ENCODE results near the gene DPY30.

The DPY30 gene

DNA sequence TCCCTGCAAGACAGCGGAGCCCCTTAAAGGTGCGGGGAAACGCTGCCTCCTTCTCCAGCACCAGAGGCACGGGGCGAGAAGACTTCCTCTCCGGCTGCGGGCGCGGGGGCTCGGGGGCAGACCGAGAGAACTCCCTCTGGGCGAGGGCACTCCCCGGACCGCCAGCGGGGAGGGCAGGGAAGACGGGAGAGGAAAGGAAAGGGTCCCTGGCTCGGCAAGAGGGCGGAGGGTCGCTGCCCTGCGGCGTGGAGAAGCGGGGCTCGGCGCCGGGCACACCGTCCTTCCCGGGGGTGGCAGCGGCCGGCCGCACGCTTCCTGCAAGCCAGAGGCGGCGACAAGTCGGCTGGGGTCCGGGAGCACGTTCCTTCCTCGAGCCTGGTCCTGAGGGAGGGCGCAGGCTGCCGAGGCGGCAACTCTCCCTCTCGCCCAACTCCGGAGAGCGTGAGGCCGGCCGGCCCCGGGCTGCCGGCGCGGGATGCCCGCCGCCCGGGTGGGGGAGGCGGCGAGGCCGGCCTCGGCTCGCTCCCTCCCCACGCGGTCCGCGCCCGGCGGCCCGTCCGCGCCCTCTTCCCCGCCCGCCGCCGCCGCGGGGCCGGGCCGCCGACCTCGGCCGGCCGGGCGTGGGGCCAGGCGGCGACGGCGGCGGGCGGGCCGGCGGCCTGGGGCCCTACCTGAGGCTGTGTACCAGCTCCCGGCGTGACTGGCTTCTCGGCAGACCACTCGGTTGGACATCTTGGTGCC lies 29.9 kb downstream of the DPY30 start:
- DNase-seq, result no peak

DNA sequence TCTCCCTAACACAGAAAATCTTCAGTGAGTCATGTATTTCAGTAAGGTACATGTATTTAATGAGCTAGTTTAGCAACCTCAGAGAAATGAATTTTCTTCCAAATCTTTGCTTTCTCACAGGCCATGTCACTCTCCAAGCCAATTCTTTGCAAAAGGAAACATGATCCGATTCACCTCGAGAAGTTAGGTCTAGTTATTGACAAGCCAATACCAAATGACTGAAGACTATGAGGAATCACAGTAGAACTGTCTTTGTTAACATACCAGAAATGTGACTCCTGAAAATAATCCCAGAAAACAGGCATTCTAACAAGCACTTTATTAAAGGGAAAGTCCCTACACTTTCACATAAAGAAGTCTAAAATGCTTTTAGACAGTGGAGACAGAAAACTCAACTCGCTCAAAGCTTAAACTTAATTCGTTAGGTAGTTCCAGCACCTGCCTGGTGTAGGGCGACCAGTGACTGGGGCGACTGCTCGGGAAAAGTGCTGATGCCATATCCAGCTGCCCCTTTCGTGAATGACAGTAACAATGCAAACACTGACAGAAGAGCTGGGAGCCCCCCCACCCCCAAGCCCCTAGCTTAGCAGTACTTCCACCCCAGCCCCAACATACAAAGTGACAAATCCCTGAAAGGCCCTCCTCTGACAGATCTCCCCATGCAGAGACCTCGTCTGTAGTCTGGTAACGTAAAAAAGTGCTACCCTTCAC lies 30.6 kb downstream of the DPY30 start:
- DNase-seq, result no peak

DNA sequence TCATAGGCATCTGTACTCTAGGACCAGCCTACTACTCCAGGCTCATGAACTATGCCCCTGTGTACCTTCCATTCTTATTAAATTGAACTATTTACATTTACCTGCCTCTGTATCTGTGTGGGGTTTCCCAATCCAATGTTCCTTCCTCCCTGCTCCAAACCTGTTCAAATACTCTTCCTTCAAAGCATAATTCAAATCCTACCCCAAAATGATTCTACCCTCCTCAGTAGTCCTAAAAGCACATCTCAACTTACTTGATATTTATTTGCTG lies 32.5 kb downstream of the DPY30 start:
- no peak for DNase-seq

DNA sequence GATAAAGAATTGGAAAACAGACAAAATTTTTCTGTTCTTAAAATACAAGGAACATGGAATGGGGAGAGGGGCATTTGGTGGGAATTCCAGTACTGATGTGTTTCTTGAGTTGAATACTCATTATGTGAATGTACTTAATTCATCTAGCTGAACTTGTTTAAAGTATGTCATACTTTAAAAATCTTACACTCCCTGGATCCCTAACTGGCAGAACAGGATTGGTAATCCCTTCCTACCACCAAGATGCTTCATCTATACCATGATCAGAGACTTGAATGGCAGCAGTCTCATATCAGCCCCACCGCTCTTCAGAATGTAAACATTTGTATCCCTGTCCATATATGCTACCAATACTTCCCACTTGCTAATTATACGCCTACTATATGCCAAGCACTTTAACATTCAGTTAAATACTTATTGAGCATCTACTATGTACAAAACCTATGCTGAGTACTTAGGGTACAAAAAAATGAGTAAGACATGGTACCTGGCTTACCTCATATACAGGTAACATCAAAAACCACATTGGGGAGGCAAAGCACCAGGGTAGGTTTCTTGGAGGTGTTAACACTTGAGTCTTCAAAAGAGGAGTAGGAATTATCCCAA lies 34.1 kb downstream of the DPY30 start:
- no peak for DNase-seq

DNA sequence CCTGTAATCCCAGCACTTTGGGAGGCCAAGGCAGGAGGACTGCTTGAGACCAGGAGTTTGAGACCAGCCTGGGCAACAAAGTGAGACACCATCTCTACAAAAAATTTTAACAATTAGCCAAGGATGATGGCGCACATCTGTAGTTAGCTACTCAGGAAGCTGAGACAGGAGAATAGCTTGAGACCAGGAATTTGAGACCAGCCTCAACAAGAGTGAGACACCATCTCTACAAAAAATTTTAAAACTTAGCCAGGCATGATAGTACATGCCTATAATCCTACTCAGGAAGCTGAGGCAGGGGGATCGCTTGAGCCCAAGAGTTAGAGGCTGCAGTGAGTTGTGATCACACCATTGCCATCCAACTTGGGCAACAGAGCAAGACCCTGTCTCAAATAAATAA lies 35.8 kb downstream of the DPY30 start:
- no peak for DNase-seq

DNA sequence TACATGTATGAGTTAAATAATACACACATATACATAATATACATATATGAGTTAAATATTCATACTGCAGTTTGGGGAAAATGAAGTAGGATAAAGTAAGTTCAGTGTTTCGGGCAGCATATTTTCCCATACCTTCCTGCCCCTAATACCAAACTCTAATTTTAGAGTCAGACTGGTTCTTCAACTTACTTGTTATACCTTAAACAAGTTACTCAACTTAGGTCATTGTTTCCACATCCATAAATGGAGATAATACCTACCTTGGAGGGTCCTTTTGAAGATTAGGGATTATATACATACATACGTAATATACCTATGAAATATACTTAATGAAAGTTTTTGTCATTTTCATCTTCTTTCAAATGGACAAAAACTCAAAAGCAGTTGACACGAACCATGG lies 37.2 kb downstream of the DPY30 start:
- no peak for DNase-seq

DNA sequence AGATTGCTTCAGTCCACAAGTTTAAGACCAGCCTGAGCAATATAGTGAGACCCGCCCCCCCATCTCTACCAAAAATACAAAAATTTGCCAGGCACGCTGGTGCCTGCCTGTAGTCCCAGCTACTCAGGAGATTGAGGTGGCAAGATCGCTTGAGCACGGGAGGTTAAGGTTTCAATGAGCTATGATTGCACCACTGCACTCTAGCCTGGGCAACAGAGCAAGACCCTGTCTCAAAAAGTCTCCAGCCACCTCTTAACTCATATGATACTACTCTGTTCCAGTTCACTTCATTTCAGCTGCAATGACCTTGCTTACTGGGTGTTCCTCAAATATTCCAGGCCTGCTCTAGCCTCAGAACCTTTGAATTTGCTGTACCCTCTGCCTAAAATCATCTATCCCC lies 40.2 kb downstream of the DPY30 start:
- no peak for DNase-seq

DNA sequence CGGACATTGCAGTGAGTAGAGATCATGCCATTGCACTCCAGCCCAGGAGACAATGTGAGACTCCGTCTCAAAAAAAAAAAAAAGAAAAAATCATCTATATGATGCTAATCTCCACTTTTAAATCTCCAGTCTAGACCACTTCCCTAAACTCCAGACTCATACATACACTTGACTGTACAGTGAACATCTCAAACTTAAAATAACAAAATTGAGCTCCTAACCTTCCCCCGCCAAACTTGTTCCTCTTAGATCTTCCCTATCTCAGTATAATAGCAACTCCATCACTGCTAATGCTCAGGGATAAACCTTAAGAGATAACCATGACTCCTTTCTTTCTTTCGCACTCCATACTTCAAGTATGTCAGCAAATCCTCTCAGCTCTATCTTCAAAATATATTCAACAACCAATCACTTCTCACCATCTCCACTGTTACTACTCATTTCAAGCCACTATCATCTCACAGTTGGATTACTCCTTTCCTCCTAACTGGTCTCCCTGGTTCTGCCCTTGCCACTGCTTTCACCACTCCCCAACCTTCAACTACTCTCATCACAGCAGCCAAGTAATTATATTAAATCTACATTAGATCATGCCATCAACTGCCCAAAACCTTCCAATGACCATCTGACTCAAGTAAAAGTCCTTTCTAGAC lies 40.7 kb downstream of the DPY30 start:
- DNase-seq, result no peak

DNA sequence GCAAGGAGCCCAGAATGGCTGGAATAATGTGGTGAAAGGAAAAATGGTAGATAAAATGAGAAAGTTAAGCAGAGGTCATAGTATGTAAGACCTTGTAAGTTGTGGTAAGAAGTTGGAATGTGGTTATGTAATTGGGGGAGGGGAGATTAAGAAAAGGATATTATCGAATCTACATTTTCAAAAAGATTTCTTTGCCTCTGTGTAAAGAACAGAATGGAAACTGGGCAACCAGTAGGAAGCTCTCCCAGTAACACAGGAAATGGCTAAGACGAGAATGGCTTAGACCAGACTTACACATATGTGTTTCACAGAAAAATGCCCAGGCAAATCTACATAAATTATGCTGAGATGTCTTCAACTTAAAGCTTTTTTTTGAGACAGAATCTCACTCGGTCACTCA lies 42.0 kb downstream of the DPY30 start:
- DNase-seq, result no peak

DNA sequence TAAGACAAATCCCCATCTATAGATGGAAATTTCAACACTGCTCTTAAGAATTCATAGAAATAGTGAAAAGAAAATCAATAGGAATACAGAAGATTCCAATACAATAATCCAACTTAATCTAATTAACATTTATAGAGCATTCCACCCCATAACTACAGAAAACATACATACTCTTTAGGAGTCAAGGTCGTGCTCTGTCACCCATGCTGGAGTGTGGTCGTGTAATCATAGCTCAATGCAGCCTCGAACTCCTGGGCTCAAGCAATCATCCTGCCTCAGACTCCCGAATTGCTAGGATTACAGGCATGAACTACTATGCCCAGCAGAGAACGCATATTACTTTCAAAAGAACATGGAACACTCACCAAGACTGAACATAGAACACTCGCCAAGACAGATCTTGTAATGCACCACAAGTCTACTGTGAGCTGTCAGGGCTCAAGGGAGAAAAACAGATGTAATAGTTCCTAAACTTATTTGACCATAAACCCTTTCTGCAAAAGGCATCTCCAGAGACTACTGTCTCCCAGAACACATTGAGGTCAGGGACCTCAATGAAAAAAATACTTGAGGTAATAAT lies 42.9 kb downstream of the DPY30 start:
- no peak for DNase-seq

DNA sequence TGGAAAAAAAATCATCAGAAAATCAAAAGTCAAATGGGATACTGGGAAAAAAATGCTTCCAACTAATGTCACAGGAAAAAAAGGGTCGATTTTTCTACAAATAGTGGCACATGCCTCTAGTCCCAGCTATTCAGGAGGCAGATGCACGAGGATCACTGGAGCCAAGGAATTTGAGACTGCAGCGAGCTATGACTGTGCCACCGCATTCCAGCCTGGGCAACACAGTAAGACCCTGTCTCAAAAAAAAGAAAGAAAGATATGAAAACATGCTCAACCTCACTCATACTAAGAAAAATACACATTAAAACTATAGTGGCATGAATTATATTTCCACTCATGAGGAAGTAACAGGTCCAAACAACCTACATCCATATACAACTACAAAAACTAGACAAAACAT lies 46.7 kb downstream of the DPY30 start:
- DNase-seq, result no peak

DNA sequence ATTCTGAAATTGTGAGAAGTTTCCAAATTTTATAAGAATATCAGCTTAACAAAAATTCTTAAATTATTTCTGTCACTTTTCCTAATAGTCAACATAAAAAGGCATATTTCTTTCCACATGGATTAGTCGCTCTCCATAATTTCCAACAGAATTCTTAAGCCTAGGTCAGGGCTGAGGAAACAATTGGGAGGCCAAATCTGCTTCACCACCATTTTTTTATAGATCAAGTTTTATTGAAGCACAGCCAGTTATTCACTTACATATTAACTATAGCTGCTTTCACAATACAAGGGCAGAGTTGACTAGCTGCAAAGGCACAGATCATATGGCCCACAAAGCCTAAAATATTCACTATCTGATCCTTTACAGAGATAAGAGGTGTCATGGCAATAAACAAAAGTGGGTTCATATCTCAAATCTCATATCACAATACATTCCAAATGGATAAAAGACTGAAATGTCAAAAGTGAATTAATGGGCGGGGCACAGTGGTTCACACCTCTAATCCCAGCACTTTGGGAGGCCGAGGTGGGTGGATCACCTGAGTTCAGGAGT lies 47.5 kb downstream of the DPY30 start:
- no peak for DNase-seq

DNA sequence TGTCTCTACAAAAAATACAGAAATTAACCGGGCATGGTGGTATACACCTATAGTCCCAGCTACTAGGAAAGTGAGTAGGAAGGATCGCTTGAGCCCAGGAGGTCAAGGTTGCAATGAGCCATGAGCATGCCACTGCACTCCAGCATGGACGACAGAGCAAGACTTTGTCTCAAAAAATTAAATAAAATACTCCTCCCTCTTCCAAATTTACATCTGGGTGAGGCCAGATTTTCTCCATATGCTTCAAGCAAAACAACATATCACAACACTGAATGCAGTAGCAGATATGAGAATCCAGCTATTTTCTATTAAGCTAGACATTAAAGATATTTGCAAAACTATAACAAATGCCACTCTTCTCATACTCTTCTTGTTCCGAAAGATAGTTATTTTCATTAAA lies 49.7 kb downstream of the DPY30 start:
- DNase-seq, result no peak

DNA sequence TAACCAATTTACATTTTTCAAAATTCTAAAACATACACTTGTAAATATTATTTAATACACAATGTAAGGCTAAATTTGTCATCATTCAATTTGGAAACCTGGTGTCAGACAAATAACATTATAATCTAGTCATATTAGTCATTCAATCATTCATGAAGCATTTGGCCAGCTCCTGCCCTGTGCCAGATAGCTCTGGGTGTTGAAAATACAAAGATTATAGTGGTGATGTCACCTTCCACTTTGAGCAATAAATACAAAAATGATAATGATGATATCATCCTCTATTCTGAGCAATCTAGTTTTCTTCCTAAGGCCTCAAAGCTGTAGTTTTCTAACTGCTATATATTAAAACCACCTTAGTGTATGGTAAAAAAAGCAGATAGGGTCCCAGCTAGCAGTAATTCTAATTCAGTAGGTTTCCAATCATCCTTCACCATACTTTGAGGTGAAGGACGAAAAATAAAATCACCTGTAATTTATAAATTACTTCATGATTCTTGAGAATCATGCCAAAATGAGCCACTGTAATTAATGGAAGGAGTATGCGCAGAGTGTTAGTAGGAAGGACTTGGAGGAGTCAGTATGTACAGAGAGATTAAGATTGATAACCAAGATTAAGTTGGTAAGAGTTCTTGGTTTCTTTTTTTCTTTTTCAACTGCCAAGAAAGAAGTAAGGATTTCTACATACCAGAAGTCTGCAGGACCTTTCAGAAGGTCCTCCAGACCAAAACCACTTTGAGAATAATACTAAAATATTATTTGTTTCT lies 52.0 kb downstream of the DPY30 start:
- DNase-seq, result no peak

DNA sequence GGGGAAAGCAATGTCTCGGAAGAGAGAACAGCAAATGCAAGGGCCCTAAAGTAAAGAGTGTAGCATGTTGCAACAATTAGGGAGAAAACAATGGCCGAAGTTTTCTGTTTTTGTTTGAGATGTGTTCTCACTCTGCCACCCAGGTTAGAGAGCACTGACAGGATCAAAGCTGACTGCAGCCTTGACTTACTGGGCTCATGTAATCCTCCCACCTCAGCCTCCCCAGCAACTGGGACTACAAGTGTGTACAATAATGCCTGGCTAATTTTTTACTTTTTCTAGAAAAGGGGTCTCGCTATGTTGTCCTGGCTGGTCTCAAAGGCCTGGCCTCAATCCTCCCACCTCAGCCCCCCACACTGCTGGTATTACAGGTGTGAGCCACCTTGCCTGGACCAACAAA lies 52.7 kb downstream of the DPY30 start:
- DNase-seq, result no peak

DNA sequence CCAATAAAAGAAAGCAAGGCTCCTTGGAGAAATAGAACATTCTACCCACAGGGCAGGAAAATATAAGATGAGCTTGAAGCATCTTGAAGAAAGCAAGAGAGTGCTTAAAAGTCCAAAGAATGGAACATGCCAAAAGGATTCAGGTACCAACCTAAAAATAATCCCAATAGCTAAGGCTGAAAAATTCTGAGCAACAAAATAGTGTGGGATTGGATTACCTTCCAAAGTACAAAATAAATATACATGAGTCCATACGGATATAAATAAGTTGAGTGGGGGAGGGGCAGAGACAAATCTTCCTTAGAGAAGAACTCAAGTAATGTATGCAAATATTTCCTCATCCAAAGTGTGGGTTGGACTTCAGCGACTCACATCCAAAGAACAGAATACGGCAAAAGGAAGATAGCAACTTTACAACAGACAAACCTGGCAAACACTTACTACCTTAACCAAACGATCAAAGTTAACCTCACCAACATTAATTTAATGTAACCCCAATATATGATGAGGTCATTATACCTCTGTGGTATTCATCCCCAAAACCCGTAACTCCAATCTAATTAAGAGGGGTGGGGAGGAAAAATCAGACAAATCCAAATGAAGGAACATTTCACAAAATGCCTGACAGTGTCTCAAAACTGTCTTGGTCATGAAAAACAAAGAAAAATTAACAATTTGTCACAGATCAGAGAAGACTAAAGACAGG lies 55.7 kb downstream of the DPY30 start:
- DNase-seq, result no peak

DNA sequence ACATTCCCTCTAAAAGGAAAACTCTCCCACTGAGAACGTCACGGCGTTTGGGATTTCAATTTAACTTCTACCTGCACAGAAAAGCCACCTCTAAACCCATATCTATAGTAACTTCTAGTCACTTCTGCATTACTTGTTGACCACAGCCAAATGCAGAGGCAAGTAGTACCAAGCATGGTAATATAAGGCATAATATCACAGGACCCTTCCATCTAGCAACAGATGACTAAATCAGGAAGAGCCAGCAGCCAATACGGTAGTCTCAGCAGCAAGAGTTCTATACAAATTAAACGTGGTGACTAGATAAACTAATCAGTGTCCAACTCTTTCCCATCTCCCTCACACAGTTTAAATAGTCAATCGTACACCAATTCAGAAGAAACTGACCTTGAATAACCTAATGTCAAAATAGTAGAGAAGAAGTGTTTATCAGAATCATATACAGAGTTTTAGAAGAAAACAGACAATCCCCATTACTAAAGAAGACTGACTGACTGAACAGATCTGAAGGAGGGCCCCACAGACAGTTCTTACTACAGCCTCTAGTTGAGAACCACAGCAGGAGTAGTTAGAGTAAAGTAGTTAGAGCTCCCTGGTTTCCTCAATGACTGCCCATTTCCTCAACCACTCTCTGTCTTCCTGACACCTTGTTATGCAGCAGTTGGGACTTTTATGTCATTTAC lies 58.8 kb downstream of the DPY30 start:
- no peak for DNase-seq

DNA sequence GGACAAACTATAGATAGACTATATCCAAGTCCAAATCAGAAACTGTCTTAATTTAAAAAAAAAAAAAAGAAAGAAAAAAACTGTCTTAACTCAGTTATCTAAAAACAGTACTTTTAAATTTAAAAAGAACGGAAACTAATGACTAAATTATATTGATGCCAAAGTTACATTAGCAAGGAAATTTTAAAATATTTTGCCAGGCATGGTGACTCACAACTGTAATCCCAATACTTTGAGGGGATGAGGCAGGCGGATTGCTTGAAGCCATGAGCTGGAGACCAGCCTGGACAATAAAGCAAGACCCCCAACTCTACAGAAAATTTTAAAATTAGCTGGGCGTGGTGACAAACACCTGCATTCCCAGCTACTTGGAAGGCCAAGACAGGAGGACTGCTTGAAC lies 59.6 kb downstream of the DPY30 start:
- DNase-seq, result no peak

DNA sequence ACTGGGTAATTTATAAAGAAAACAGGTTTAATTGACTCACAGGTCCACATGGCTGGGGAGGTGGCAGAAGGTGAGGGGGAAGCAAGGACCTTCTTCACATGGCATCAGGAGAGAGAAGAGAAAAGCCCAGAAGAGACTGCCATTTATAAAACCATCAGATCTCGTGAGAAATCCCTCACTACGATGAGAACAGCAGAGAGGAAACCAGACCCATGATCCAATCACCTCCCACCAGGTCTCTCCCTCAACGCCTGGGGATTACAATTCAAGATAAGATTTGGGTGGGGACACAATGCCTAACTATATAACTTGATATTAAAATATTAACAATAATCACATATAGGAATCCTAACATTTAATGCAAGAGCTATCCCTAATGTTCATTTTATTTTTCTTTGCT lies 60.6 kb downstream of the DPY30 start:
- no peak for DNase-seq

DNA sequence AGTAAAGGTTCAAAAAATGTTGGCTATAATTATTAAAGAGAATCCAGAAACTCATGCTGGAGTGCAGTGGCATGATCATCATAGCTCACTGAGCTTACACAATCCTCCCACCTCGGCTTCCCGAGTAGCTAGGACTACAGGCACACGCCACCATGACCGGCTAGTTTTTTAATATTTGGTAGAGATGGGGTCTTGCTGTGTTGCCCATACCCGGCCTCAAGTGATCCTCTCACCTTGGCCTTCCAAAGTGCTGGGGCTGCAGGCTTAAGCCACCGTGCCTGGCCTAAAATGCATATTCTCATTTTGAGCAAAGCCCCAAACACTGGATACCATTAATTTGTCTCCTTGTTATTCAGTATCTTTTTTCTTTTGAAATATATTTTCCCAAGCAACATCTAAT lies 61.2 kb downstream of the DPY30 start:
- no peak for DNase-seq

Measured in NCI-H1105 (cell line).